Esophagus muscularis mucosa (tissue), 4 donors: ENCODE data around the gene OR51S1. TPM values are rescaled to one million over a fixed set of nuclear protein-coding genes. Genes with fewer than 3 reads are reported as not detected.

Experiments used
- DNase-seq: peaks from one replicate; pipeline ENCODE4 v3.0.0-alpha.2; 2017; ENCODE audit errors: extremely low spot score
- H3K27ac ChIP-seq, 4 donors: fragments of 200-600 bp; sonication (generic); replicated peaks in 1 of 4; 1 replicate in 3 of 4; 2 replicates in 1 of 4; pipeline ENCODE4 v1.5.1; 2016 to 2019; ENCODE audit warnings: mild to moderate bottlenecking in 1 of 4
- H3K27me3 ChIP-seq, 4 donors: fragments of 200-600 bp; sonication (generic); one replicate each; pipeline versions ENCODE4 v1.5.1 to v1.6.0; 2016 to 2019
- H3K36me3 ChIP-seq, 4 donors: fragments of 200-600 bp; sonication (generic); one replicate each; pipeline ENCODE4 v1.5.1; 2016 to 2019
- H3K4me1 ChIP-seq, 4 donors: fragments of 200-600 bp; sonication (generic); one replicate each; pipeline ENCODE4 v1.5.1; 2016 to 2019
- H3K4me3 ChIP-seq, 4 donors: fragments of 200-600 bp; sonication (generic); 1 replicate in 2 of 4; 2 replicates in 2 of 4; pipeline ENCODE4 v1.5.1; 2016 to 2019; ENCODE audit warnings: mild to moderate bottlenecking in 4 of 4, moderate library complexity in 1 of 4
- H3K9me3 ChIP-seq, 4 donors: fragments of 200-600 bp; sonication (generic); 1 replicate in 3 of 4; 2 replicates in 1 of 4; pipeline ENCODE4 v1.5.1; 2016 to 2019
- CTCF ChIP-seq, 3 experiments: fragments of 200-600 bp in 2 of 3; fragments of 450-650 bp in 1 of 3; sonication (generic) in 2 of 3; IDR thresholded peaks; one replicate each; pipeline ENCODE4 v1.5.1; 2017 to 2019; ENCODE audit warnings: antibody characterized with exemption in 3 of 3, mild to moderate bottlenecking in 2 of 3, moderate library complexity in 1 of 3
- EP300 ChIP-seq: sonication (generic); formaldehyde crosslinking; IDR thresholded peaks from one replicate; pipeline ENCODE4 v1.6.1; 2017; ENCODE audit warnings: antibody characterized with exemption
- POLR2A ChIP-seq: fragments of 450-650 bp; IDR thresholded peaks from one replicate; pipeline ENCODE4 v1.6.1; 2017; ENCODE audit warnings: antibody characterized with exemption, moderate library complexity, mild to moderate bottlenecking, low read depth
- POLR2AphosphoS5 ChIP-seq, 2 donors: sonication (generic); formaldehyde crosslinking; IDR thresholded peaks; one replicate each; pipeline ENCODE4 v1.6.1; 2017; ENCODE audit warnings: antibody characterized with exemption in 2 of 2
- WGBS: methylation state at CpG from one replicate; pipeline ENCODE4 v1.1.5; 2018; 5-methylcytosine and 5-hydroxymethylcytosine counted together
- intact Hi-C: fragments of 100-400 bp; cut with DNase I; formaldehyde crosslinking; loops from one replicate; pipeline ENCODE4 v1.15.1; 2023
- total RNA-seq, 4 donors: library from RNA; depleted of rRNA; stranded (reverse); fragments of >200 nt; gene quantifications; one replicate each; pipeline versions ENCODE4 v1.1.0 to v1.2.1, GENCODE V29; 2016

The OR51S1 gene
- total RNA-seq, 4 donors from 2014 or later, result not detected

GRCh38 chr11:4830909-4831308 lies 18.1 kb downstream of the OR51S1 start:
- Histone ChIP-seq H3K4me3 (no peak overlapping the region), H3K27ac (no peak overlapping the region), H3K4me1 (no peaks in the 10 kb centered on the region), H3K27me3 (no peaks in the 10 kb centered on the region), H3K36me3 (no peaks in the 10 kb centered on the region), H3K9me3 (no peaks in the 10 kb centered on the region)
- TF ChIP-seq POLR2A (no peak), POLR2AphosphoS5 (IDR thresholded peaks at IDR 0.05) (no peak), EP300 (no peak), CTCF (IDR thresholded peaks at IDR 0.05) (no peak)
- no peak for DNase-seq
- intact Hi-C loops, result no loop called here
- 53% methylated on average over 2 of the region's 2 CpGs for WGBS

GRCh38 chr11:4830346-4830745 lies 18.7 kb downstream of the OR51S1 start:
- Histone ChIP-seq H3K27ac (no peak overlapping the region), H3K36me3 (no peaks in the 10 kb centered on the region), H3K4me1 (no peaks in the 10 kb centered on the region), H3K9me3 (no peaks in the 10 kb centered on the region), H3K27me3 (no peaks in the 10 kb centered on the region), H3K4me3 (no peak overlapping the region)
- TF ChIP-seq POLR2AphosphoS5 (IDR thresholded peaks at IDR 0.05) (no peak), CTCF (IDR thresholded peaks at IDR 0.05) (no peak), POLR2A (no peak), EP300 (no peak)
- 67% methylated on average over 1 of the region's 1 CpG for WGBS
- intact Hi-C loops, result no loop called here
- no peak for DNase-seq

GRCh38 chr11:4826425-4826824 lies 22.6 kb downstream of the OR51S1 start:
- Histone ChIP-seq H3K36me3 (no peaks in the 10 kb centered on the region), H3K27ac (no peak overlapping the region), H3K4me3 (no peak overlapping the region), H3K4me1 (no peaks in the 10 kb centered on the region), H3K27me3 (no peaks in the 10 kb centered on the region), H3K9me3 (no peaks in the 10 kb centered on the region)
- intact Hi-C loops, result loop anchor here (2.0 kb wide), 1 partner anchor 190 kb away; the partner anchor contains the start of gene OR51D1
- TF ChIP-seq POLR2A (no peak), POLR2AphosphoS5 (IDR thresholded peaks at IDR 0.05) (no peak), CTCF (IDR thresholded peaks at IDR 0.05) (peak; percentile 44 to 56 (median 48)), EP300 (no peak)
- no peak for DNase-seq

GRCh38 chr11:4825132-4825531 lies 23.9 kb downstream of the OR51S1 start:
- intact Hi-C loops, result no loop called here

More at GRCh38 chr11:4825132-4825531, 23.9 kb downstream of the OR51S1 start:
- DNase-seq, result no peak
- Histone ChIP-seq H3K36me3 (no peaks in the 10 kb centered on the region), H3K9me3 (no peaks in the 10 kb centered on the region), H3K27ac (no peak overlapping the region), H3K27me3 (no peaks in the 10 kb centered on the region), H3K4me3 (no peak overlapping the region), H3K4me1 (no peaks in the 10 kb centered on the region)
- no peak for TF ChIP-seq POLR2A
- no peak for TF ChIP-seq CTCF (IDR thresholded peaks at IDR 0.05)
- TF ChIP-seq POLR2AphosphoS5 (IDR thresholded peaks at IDR 0.05), result no peak
- TF ChIP-seq EP300, result no peak
